Activated T-helper 9 cell treated with anti-CD3 and anti-CD28 coated beads, Interleukin-2, amount 50 U/mL, for 16 hours (primary cell): Measurements from ENCODE around the gene VWC2.

ENCODE experiments used
- DNase-seq: peaks from one replicate; pipeline ENCODE4 v3.0.0-alpha.2; 2020; ENCODE audit warnings: low read depth

The VWC2 gene

DNA sequence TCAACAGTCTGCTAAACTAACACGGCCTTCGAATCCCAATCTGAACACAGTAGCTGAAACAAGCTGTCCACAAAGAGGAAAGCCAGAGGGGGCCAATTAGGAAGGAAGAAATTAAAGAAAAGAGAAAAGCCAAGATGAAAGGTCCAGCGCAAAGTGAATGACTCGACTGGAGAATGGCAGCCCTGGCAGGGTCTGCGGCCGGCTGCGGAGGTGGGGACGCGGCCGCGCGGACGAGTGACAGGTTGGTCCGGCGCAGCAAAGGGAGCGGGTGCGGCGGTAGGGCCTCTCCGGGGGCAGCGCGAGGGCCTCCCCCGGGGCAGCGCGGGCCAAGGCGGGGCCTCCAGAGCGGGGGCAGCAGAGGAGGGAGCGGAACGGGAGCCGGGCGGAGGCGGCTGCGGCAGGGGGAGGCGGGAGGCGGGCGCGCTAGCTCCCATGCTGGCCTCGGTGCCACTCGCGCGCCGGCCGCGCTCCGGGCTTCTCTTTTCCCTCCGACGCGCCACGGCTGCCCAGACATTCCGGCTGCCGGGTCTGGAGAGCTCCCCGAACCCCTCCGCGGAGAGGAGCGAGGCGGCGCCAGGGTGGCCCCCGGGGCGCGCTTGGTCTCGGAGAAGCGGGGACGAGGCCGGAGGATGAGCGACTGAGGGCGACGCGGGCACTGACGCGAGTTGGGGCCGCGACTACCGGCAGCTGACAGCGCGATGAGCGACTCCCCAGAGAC lies at the start of gene VWC2:
Gene VWC2 (plus strand): TSS at position 421 of the 718 bp plus-strand sequence. CDS start 1,798 bp downstream, outside the sequence.
- no peak for DNase-seq

DNA sequence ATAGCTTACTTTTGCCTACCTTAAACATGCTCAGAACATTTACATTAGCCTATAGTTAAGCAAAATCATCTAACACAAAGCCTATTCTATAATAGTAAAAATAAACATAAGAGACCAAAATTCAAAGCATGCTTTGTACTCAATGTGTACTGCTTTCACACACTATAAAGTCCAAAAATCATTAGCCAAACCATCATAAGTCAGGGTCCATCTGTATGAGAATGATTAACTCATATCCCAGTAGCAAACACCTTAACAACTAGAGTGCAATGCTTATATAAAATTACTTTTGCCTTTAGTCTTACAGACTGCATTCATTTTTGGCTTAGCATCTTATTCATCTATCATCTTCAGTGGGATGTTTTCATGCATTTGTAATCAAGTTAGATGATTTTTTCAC lies 49.4 kb upstream of the VWC2 start:
- no peak for DNase-seq

DNA sequence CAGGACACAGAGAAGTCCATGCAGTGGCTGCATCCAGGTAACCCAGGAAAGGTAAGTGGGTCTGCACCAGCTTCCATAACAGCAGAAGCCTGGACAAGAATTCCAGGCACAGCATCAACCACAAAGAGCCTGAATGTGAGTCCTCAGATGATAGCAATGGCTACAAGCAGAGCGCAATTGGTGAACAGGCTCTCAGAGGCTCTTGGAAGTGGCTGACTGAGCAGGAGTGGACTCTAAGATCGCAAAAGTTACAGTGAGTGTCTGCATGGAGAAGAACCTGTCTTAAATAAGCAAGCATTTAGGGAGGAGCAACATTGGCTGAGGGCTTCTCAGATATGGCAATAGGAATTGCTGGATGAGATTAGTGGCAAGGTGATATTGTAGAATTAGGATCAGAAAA lies 41.6 kb upstream of the VWC2 start:
- DNase-seq = no peak

DNA sequence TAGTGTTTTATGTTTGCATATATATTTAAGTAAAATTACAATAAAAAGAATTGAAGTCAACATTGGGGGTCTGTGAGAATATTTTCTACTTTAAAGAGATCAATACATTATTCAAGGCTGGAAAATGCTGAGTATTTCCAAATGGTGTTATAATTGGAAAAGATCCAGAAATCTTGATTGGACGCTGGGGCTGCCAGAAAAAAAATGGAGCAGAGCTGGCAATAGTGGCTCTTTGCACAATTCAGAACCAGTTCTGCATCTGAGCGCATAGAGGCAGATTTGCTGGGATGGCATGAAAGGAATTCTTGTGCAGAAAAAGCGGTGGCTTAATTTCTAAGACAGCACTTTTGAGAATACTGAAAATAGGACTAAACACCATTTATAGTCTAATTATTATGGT lies 10.8 kb upstream of the VWC2 start:
- no peak for DNase-seq

DNA sequence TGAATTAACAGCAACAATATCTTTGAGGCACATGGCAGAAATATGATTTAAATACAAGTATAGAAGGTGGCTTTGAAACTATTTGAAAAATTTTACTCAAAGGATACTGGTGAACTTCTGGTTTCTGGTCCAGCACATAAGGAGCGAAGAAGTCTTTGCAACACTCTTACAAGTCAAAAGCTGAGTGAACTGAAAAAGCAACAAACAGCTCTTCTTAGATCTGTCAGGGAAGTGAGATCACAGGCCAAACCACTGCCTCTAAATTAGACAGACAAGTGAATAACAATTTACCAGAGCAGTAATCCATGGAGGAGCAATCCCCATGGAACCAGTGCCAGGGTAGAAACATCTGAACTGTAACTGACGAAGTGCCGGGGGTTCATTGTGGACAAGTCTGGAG lies 9.6 kb upstream of the VWC2 start:
- no peak for DNase-seq

DNA sequence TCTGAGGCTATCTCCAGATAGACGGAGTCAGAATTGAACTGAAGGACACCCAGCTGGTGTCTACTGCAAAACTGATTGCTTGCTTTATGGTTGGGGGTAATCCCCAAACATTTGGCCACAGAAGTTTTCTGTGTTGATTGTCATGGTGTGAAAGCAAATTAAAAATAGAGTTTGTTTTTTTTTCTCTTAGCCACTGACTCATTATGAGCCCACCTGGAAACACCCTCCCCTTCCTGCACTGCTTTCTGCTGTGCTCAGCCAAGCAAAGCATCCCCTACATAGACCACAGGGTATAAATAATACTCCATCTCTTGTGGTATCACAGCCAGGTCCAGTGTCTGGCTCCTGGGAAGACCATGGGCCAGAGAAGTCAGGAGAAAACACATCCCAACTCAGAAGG lies 6.5 kb upstream of the VWC2 start:
- DNase-seq = no peak

DNA sequence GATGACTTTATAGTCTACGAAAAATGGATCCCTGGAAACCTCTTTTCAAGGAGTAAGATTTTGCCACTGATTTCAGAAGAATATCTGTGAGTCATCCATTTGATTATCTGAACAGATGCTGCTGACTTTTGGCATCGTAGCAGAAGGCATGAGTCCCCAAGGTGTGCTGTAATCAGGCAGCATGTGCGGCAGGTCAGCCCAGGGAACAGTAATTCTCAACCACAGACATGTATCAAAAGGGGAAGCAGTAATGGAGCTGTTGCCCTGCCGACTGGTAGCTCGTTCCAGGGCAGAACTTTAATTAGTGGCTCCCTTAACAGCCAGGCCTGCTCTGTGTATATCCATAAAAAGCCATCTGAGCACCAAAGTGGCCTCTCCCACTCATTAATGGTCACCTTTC lies 5.7 kb upstream of the VWC2 start:
- DNase-seq = no peak

DNA sequence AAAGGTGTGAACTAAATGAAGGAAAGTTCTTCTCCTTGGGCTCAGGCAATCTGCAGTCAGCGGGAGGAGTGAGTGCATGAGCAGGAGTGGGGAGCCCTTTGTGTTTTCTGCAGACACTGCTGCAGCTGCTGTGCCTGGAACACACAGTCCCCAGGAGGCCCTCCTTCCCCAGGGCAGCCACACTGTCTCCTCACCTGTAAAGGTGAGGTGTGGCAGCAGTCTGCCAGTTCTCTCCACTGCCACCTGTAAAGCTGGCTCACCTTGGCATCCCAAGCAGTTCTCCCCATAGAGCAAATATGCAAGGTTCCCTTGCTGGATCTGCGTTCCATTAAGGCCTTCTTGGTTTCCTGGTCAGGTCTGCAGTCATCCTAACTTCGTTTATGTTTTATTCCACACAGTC lies 5.2 kb upstream of the VWC2 start:
- no peak for DNase-seq

DNA sequence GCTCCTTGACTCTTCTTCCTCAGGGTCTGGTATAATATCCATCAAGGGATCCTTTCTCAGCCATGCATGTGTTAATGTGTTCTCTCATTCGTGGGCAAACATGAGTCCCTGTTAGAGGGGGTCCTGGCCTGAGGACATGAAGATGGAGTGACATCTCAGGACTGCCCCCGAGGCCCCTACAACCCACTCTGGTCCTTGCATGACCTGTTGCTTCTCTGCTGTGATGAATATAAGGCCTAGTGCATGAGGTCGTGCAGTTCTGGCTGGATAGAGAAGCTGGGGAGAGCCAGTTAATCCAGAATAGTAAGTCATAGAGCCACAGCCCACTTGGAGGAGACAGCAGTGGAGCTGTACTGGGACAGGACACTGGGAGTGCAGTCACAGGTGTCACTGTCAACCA lies 4.6 kb upstream of the VWC2 start:
- no peak for DNase-seq

DNA sequence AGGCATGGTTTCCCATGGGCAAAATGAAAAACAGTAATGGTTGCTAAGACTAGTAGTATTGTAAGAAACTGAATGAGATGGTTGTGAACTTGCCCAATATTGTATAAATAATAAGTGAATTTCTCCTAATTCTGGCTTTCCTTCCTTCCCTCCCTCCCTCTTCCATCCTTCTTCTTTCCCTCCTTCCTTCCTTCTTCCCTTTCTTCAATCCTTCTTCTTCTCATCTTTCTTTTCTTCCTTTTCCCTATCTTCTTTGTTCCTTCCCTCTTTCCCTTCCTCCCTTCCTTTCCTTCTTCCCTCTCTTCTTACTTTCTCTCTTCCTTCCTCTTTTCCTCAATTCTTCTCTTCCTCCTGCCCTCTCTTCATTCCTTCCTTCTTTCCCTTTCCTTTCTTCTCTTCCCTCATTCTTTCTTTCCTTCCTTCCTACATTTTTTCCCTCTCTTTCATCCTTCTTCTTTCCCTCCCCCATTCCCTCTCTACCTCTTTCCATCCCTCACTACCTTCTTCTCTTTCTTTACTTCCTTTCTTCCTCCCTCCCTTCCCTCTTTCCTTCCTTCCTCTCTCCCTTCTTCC lies 4.1 kb upstream of the VWC2 start:
- DNase-seq = no peak

DNA sequence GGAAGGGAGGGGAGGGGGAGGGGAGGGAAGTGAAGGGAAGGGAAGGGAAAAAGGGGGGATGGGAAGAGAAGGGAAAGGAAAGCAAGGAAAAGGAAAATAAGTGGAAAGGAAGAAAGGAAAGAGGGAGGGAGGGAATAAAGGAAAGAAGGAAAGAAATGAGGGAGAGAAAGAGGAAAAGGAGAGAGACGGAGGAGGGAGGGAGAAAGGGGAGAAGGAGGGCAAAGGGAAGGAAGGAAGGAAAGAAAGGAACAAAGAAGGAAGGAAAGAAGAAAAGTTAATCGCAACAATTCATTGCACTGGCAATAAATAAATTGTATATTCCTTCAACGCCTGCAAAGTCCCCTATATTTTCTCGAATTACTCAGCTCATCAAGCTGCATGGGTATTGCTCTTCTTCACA lies 2.6 kb upstream of the VWC2 start:
- DNase-seq = no peak

DNA sequence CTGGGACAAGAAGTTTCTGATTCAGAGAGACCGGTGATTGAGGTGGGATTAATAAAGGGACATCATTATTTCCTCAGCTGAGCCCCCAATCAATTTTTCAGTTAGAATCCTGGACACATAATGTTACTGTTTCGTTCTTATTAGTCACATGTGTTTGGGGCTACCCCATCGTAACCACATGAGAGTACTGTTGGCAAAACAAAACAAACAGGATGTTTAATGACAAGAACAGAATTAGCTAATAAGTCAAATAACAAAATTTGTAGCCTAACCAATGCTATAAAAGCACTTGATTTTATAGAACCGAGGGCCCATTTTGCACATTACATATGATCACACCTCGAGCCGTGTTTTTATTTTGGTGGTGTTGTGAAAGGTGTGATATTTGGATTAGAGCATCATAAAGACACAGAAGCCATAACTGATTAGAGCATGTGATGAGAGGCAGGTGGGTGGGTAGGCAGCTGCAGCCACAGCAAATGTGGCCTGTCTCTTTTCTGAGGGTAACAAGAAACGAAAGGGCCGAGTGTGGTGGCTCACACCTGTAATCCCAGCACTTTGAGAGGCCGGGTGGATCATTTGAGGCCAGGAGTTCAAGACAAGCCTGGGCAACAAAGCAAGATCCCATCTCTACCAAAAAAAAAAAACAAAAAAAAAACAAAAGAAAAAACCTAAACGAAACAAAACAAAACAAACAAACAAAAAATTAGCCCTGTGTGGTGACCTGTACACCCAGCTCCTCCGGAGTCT lies 1.8 kb upstream of the VWC2 start:
- DNase-seq = no peak

DNA sequence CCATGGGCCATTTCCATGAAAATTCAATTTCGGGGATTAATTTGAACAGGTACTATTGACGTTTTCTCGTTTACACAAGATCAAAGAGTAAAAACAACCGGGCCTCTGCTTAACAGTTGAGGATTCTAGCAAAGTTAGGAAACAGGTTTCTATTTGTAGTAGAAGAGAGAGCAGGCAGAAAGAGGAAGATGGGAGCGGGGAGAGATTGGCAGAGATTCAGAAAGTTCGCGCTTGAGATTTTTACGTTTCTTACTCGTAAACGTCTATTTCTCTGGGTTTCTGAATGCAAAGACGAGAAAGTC lies 571 bp upstream of the VWC2 start:
- no peak for DNase-seq

DNA sequence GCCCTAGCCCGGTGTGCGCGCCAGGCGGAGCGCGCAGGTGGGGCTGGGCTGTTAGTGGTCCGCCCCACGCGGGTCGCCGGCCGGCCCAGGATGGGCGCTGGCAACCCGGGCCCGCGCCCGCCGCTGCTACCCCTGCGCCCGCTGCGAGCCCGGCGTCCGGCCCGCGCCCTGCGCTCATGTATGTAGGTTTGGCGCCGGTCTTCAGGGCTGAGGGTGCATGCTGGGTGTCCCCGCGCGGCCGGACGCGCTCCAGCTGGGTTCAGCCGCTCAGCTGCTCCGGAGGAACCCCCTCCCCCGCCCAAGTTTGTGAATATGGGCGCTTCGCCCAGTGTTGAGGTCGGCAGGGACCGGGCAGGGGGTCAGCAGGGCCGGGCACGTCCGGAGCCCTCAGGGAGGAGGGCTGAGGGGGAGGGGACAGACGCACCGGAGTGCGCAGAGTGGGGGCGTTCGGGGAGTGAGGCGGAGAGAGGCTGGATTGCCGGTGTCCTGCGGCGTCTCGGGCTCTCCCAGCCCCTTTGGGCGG lies 559 bp downstream of the VWC2 start:
- no peak for DNase-seq

DNA sequence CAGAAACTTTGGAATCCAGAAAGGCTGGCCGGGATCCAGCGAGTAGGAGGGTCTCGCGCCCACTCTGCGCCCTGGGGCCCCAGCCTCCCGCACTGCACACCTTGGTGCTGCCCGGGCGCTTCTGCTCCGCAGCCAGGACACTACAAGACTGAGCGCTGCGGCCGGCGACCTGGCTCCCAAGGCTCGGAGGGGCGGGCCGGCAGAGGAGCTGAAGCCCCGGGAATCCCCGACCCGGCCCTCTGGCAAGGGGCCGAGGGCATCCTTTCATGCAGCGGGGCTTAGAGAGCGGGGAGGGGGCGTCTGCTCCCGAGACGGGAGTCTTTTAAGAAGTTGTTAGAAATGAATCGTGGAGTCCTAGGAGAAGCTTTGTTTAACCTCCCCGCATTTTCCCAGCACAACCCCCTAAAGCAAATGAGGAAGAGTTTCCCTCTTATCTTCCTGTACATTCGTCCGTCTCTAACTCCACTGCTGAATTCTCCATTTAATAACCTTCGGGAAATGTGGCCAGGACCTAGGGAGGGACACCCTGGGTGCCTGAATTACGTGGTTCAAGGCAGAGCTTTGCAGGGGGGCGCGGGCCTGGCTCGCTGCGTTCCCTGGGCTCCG lies 1.1 kb downstream of the VWC2 start:
- no peak for DNase-seq

DNA sequence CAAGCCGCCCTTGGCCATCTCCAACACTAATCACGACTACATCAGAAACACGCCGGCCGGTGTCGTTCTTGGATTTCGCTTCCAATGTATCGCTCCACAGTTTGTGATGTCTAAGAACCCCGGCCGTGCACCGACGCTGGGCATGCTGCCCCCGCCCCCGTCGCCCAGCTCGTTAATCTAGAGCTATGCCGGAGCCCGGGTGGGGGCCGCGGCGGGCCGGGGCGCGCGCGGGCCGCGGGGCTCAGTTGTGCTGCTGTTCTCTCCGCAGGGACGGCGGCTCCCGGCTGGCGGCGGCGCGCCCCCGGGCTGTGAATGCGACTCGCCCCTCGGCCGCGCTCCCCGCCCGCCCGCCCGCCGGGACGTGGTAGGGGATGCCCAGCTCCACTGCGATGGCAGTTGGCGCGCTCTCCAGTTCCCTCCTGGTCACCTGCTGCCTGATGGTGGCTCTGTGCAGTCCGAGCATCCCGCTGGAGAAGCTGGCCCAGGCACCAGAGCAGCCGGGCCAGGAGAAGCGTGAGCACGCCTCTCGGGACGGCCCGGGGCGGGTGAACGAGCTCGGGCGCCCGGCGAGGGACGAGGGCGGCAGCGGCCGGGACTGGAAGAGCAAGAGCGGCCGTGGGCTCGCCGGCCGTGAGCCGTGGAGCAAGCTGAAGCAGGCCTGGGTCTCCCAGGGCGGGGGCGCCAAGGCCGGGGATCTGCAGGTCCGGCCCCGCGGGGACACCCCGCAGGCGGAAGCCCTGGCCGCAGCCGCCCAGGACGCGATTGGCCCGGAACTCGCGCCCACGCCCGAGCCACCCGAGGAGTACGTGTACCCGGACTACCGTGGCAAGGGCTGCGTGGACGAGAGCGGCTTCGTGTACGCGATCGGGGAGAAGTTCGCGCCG lies 1.9 kb downstream of the VWC2 start:
- no peak for DNase-seq

DNA sequence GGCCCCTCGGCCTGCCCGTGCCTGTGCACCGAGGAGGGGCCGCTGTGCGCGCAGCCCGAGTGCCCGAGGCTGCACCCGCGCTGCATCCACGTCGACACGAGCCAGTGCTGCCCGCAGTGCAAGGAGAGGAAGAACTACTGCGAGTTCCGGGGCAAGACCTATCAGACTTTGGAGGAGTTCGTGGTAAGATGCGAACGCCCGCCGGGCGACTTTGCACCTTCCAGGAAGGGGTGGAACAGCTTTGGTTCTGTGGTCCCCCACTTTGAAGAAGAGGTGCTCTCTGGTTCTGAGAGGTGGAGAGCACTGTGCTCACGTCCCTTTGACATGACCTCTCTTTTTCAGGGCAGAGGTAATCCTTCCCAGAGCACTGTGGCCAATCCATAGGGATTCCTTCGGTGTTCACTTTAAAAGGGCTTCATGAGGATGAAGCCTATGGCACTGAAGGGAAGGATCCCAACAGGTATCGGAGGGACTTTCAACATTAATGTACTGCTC lies 2.6 kb downstream of the VWC2 start:
- DNase-seq = no peak

DNA sequence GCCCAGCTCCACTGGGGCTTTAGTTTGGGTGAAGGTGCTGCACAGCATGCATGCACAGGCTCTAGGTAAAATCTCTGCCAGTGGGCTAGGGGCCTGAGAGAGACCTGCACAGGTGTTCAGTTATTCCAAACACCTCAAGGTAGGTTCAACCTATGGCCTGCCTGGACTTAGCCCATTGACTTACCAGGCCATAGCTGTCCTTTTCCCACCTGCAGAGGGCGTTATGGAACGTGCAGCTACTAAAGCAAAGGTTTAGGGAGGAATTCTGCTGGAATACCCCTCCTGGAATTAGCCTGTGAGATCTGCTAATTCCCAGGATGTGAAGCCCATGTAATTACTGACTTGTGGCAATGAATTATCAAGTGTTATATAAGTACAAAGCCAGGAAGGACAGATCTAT lies 3.6 kb downstream of the VWC2 start:
- DNase-seq = no peak

DNA sequence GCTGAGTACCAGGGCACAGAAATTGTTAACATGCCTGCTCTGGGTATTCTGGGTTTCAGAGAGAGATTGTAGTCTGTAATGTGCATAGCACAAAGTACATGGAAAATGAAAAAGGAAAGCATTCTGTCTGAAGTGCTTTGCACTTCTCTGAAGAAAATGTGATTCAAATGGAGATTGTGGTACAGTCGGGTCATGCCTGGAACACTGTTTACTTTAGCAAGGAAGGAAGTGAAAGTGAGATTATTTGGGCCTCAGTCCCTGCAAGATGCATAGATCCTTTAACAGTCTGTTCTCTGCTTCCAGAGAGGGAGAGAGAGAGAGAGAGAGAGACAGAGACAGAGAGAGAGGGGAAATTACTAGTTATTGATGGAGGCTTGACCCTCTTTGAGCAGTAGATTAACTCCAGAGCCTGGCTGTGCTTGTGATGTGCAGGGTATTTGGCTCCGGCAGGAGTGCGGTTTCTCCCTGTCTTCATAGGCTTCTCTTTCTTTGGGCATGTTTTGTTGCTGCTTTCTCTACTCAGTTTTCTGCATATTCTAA lies 5.4 kb downstream of the VWC2 start:
- DNase-seq = no peak

DNA sequence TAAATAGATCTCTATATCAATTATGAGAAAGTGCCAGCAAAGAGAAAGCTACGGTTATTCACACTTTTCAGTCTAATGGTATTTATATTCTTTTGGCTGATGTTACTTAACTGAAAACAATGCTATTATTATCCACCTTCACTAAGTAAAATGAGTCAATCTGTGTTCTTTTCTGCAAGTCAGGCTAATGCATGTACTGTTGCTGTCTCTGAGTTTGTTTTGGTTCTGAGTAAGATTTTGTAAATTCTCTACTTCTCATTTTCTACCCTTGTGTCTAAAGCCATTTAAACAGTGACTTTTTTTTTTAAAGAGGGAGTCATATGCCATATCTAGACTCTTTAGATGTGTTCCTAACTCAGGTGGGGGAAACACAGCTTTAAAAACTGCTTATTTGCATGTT lies 7.5 kb downstream of the VWC2 start:
- no peak for DNase-seq

DNA sequence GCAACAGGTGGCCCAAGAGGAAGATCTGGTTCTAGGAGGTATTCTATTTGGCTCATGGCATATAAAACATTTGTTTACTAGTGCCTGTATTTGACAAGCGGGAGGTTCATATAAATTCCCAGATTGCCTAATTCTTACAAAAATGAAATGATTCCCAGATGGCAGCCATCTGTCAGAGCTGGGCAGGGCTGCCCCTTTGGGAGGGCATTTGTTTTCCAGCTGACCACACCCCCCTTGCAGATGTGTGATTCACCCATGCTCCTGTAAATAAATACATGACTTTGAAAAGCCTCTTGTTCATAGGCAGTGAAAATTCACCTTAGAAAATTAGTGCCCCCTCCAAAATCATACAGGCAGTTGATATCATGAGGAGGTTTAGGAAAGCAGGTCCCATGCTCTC lies 8.6 kb downstream of the VWC2 start:
- DNase-seq = no peak

DNA sequence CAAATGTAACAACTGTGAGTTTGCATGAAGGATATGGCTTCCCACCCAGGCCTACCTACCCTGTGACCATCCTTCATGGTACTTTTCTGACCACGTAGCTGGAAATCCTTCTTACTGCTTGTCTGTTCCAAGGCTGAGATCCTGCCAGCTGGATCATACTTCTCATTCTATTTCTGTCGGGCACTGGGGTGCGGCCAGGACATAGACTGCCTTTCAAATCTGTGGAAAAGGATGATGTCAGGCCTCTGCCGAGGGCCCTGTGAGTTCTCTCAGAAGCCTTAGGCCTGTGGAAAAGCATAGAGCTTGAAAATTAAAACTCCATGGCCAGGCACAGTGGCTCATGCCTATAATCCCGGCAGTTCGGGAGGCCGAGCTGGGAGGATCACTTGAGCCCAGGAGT lies 10.0 kb downstream of the VWC2 start:
- DNase-seq = no peak
